ENCODE measurements around the gene PRDM16.

PRDM16 gene

DNA sequence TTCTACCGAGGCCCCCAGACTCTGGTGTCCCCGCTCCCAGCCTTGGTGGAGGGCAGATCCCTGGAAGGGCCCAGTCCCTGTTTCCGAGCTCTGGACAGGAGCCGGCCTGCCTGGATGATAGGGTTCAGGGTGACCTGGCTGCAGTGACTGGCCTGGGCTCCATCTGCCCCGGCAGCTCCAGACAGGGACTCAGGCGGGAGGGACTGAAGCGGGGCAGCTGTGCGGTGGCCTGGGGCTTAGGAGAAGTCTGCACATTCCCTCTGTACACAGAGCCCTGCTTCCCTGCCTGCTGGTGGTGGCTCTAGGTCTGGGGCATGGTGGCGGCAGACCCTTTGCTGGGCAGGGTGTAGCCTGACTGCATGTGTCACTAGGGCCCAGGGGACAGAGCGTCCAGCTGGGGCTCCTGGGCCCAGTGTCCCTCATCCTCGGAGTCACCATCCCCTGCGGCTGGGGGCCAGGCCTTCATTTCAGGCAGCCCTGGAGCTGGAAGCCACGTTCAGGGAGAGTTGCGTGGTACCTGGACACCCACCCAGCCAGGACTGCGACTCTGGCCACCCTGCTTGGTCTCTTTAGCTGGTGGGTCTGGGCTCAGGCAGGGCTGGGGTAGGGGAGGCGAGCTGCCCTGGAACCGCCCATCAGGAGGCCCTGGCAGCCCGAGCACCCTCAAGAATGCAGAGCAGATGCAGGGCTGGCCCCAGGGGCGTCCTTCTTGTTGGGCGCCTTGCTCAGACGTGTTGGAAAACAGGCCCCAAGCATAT lies 395.1 kb downstream of the PRDM16 start:
- ChIA-PET CTCF (interaction anchor here (0.6 to 1.5 kb wide), 2 partner anchors 11 to 19 kb away, joined by 4 to 12 read pairs; no protein-coding TSS in a partner anchor), POLR2A (ENCODE audit: low non-redundant PET) (no interaction called here)
- TF ChIP-seq, protein P1, sequence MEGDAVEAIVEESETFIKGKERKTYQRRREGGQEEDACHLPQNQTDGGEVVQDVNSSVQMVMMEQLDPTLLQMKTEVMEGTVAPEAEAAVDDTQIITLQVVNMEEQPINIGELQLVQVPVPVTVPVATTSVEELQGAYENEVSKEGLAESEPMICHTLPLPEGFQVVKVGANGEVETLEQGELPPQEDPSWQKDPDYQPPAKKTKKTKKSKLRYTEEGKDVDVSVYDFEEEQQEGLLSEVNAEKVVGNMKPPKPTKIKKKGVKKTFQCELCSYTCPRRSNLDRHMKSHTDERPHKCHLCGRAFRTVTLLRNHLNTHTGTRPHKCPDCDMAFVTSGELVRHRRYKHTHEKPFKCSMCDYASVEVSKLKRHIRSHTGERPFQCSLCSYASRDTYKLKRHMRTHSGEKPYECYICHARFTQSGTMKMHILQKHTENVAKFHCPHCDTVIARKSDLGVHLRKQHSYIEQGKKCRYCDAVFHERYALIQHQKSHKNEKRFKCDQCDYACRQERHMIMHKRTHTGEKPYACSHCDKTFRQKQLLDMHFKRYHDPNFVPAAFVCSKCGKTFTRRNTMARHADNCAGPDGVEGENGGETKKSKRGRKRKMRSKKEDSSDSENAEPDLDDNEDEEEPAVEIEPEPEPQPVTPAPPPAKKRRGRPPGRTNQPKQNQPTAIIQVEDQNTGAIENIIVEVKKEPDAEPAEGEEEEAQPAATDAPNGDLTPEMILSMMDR (conservative IDR thresholded peaks at IDR 0.05; ENCODE audit: low read depth), result no peak
- DNase-seq (ENCODE audit: low spot score), result no peak
- H3K27ac ChIP-seq, result peak overlapping the region; percentile 23

DNA sequence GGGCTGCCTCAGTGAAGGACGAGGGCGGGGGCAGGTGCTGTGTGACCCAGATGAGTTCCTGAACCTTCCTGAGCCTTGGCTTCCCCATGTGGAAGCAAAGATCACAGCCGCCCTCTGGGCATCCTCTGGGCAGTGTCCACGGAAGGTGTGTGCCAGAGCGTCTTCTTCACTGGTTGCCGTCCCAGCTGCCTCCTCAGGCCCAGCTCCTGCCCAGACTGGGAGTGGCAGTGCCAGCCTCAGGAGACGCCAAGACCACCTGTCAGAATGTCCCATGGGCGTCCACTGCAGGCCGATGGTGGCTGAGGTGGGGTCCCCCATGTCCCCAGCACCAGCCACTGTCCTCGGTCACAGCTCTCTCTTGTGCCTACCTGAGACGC lies 395.6 kb downstream of the PRDM16 start:
- peak overlapping the region; percentile 23 for H3K27ac ChIP-seq
- ChIA-PET CTCF (interaction anchor here (0.6 to 1.5 kb wide), 2 partner anchors 11 to 19 kb away, joined by 4 to 12 read pairs; no protein-coding TSS in a partner anchor), POLR2A (ENCODE audit: low non-redundant PET) (no interaction called here)
- TF ChIP-seq, protein P1 (conservative IDR thresholded peaks at IDR 0.05; ENCODE audit: low read depth), result no peak
- DNase-seq (ENCODE audit: low spot score), result no peak

DNA sequence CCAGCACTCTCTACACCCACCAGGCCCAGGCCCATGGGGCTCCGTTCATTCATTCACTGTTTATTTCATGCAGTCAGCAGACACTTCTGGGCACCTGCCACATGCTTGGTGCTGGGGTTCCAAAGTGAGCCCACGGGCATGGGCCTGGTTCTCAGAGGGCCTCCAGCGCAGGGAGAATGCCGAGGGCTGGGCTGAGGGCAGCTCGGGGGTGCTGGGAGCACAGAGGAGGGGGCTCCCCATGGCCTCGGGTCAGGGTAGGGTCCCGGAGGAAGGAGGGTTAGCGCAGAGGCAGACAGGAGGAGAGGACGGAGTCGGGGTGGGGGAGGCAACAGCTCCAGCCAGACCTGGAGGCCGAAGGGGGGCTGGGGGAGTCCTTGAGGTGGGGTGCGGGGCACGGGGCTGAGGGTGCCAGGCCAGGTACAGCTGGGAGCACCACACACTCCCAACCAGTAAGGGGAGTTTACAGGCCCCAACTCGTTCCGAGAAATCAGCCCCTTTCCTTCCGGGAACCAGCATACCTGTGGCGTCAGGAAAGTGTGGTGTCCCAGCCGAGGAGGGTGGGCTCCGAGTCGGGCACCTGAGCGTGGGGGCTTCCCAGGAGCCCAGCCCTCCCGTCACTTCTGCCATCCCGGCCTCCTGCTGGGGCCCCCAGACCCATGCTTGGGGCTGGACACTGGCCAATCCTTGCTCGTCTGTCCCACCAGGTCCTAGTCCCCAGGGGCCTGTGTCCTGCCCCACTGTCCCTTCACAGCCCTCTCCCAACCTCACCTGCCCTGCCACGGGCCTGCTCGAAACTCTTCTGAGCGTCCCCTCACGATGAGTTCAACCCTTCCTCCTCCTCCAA lies 396.3 kb downstream of the PRDM16 start:
- DNase-seq (ENCODE audit: low spot score), result no peak
- TF ChIP-seq, protein P1 (conservative IDR thresholded peaks at IDR 0.05; ENCODE audit: low read depth), result no peak
- H3K27ac ChIP-seq, result peak overlapping the region; percentile 23
- ChIA-PET CTCF (no interaction called here), POLR2A (ENCODE audit: low non-redundant PET) (no interaction called here)

- POLR2A ChIA-PET (ENCODE audit: low non-redundant PET), result no interaction called here
- CTCF ChIA-PET, result no interaction called here
- peak overlapping the region; percentile 23 for H3K27ac ChIP-seq
- TF ChIP-seq, protein P1 (conservative IDR thresholded peaks at IDR 0.05; ENCODE audit: low read depth), result no peak
- DNase-seq (ENCODE audit: low spot score), result no peak
These were observed 396.9 kb downstream of the PRDM16 start for GRCh38 chr1:3465935-3466321.

DNA sequence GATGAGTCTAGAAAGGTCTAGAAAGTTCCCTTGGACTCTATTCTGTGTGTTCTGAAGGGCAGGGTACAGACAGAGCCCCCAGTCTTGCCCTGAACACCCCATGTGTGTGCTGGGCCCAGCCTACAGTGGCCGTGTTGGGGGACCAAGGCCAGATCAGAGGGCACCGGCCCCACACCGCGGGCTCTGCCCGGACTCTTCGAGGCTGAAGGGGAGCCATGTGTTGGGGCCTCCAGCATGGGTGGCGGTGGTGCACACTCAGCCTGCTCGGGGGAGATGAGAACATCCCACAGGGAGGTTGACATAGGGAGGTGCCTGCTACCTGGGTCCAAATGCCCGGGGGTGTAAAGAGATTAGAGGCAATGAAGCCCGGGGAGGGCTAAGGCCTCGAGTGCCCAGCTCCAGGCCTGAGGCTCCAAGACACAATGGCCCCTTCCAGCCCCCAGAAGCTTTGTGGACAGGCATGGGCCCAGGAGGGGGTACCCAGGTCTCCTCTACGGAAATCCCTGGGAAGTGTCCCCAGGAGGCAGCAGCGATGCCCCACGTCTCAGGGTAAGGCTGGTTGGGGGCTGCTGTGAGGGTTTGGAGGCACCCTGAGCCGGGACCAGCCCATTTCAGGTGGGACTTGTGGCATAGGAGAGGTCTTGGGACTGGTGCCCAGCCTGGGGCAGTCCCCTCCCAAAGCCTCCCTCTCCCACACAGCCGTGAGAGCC lies 397.5 kb downstream of the PRDM16 start:
- CTCF ChIA-PET, result no interaction called here
- DNase-seq (ENCODE audit: low spot score), result no peak
- TF ChIP-seq, protein P1 (conservative IDR thresholded peaks at IDR 0.05; ENCODE audit: low read depth), result no peak
- POLR2A ChIA-PET (ENCODE audit: low non-redundant PET), result no interaction called here
- H3K27ac ChIP-seq, result peak overlapping the region; percentile 62; the same call in 1 of the 2 replicates
